Right atrium auricular region (tissue), 2 donors: ENCODE results near the gene LRRC32. TPM values are rescaled to one million over a fixed set of nuclear protein-coding genes. Genes with fewer than 3 reads are reported as not detected.
"Not testable (repeated sequence)": the region's sequence is repeated elsewhere in the genome, so short reads cannot be mapped to it uniquely, and the experiment has no call there.

ENCODE experiments used
- DNase-seq: peaks from one replicate; pipeline ENCODE4 v3.0.0-alpha.2; 2019; ENCODE audit warnings: low spot score
- H3K27ac ChIP-seq, 2 donors: fragments of 200-600 bp; sonication (generic); 1 replicate in 1 of 2; 2 replicates in 1 of 2; pipeline ENCODE4 v1.5.1; 2016 to 2019
- H3K27me3 ChIP-seq, 2 donors: fragments of 200-600 bp; sonication (generic); one replicate each; pipeline versions ENCODE4 v1.5.1 to v1.6.0; 2017 to 2019
- H3K36me3 ChIP-seq: fragments of 200-600 bp; sonication (generic); one replicate; pipeline ENCODE4 v1.5.1; 2016
- H3K4me1 ChIP-seq, 2 donors: fragments of 200-600 bp; sonication (generic); one replicate each; pipeline versions ENCODE4 v1.5.1 to v1.6.0; 2017 to 2019
- H3K4me3 ChIP-seq, 2 donors: fragments of 200-600 bp; sonication (generic); 1 replicate in 1 of 2; 2 replicates in 1 of 2; pipeline ENCODE4 v1.5.1; 2017 to 2019; ENCODE audit warnings: mild to moderate bottlenecking in 1 of 2, moderate library complexity in 1 of 2
- H3K9me3 ChIP-seq, 2 donors: fragments of 200-600 bp; sonication (generic); one replicate each; pipeline ENCODE4 v1.5.1; 2019
- CTCF ChIP-seq, 2 donors: fragments of 200-600 bp; sonication (generic); IDR thresholded peaks; one replicate each; pipeline ENCODE4 v1.5.1; 2019; ENCODE audit warnings: antibody characterized with exemption in 2 of 2
- total RNA-seq, 2 donors: library from RNA; depleted of rRNA; stranded (reverse); fragments of >200 nt; gene quantifications; one replicate each; pipeline ENCODE4 v1.1.0, GENCODE V29; 2016

LRRC32 gene
- total RNA-seq, 2 donors from 2014 or later = 37.9 to 56.0 TPM

- H3K36me3 ChIP-seq = no peaks in the 10 kb centered on the region
- no peak overlapping the region for H3K27ac ChIP-seq
- H3K4me3 ChIP-seq = no peak overlapping the region
- no peak for TF ChIP-seq CTCF (IDR thresholded peaks at IDR 0.05)
- peak; percentile 49 for DNase-seq
- H3K9me3 ChIP-seq = peaks cover 0 to 9% of the 10 kb centered on the region in 2 donors
- peaks cover 0 to 10% of the 10 kb centered on the region in 2 donors for H3K4me1 ChIP-seq
- no peaks in the 10 kb centered on the region for H3K27me3 ChIP-seq
Measured at GRCh38 chr11:76622493-76623094, 48.0 kb downstream of the LRRC32 start.

GRCh38 chr11:76621868-76622267 lies 48.7 kb downstream of the LRRC32 start:
- no peak overlapping the region for H3K27ac ChIP-seq
- H3K36me3 ChIP-seq = no peaks in the 10 kb centered on the region
- TF ChIP-seq CTCF (IDR thresholded peaks at IDR 0.05) = no peak
- H3K4me3 ChIP-seq = no peak overlapping the region
- H3K9me3 ChIP-seq = peaks cover 0 to 9% of the 10 kb centered on the region in 2 donors
- no peaks in the 10 kb centered on the region for H3K27me3 ChIP-seq
- peaks cover 0 to 17% of the 10 kb centered on the region in 2 donors for H3K4me1 ChIP-seq
- DNase-seq = no peak

- Histone ChIP-seq H3K4me1 (peaks cover 0 to 21% of the 10 kb centered on the region in 2 donors), H3K27me3 (no peaks in the 10 kb centered on the region), H3K36me3 (no peaks in the 10 kb centered on the region), H3K9me3 (peaks cover 0 to 9% of the 10 kb centered on the region in 2 donors), H3K4me3 (no peak overlapping the region), H3K27ac (no peak overlapping the region)
- no peak for DNase-seq
- no peak for TF ChIP-seq CTCF (IDR thresholded peaks at IDR 0.05)
Measured at GRCh38 chr11:76621466-76621865, 49.1 kb downstream of the LRRC32 start.

- H3K27me3 ChIP-seq = no peaks in the 10 kb centered on the region
- peaks cover 0 to under 1% of the 10 kb centered on the region in 2 donors for H3K9me3 ChIP-seq
- no peak overlapping the region for H3K4me3 ChIP-seq
- DNase-seq = no peak
- no peak for TF ChIP-seq CTCF (IDR thresholded peaks at IDR 0.05)
- no peaks in the 10 kb centered on the region for H3K36me3 ChIP-seq
- H3K27ac ChIP-seq = no peak overlapping the region
- H3K4me1 ChIP-seq = peaks cover 0 to 31% of the 10 kb centered on the region in 2 donors
Measured at GRCh38 chr11:76620489-76620888, 50.1 kb downstream of the LRRC32 start.

- not testable (repeated sequence) for H3K27me3 ChIP-seq, H3K27ac ChIP-seq, H3K9me3 ChIP-seq, H3K4me3 ChIP-seq, H3K36me3 ChIP-seq, DNase-seq
- H3K4me1 ChIP-seq = peaks cover 0 to 38% of the 10 kb centered on the region in 2 donors
Measured at GRCh38 chr11:76619801-76620200, 50.7 kb downstream of the LRRC32 start.

- DNase-seq = no peak
- peak overlapping the region in 1 of 2 donors; percentile 26 for H3K27ac ChIP-seq
Measured at GRCh38 chr11:76617553-76618265, 52.8 kb downstream of the LRRC32 start.

More at GRCh38 chr11:76617553-76618265, 52.8 kb downstream of the LRRC32 start:
- Histone ChIP-seq H3K36me3 (no peaks in the 10 kb centered on the region), H3K4me3 (no peak overlapping the region), H3K27me3 (no peaks in the 10 kb centered on the region), H3K4me1 (peaks cover 0 to 41% of the 10 kb centered on the region in 2 donors), H3K9me3 (no peaks in the 10 kb centered on the region)
- no peak for TF ChIP-seq CTCF (IDR thresholded peaks at IDR 0.05)
